GM12878 (cell line): ENCODE data around the gene TAGLN3. TPM values are rescaled to one million over a fixed set of nuclear protein-coding genes. Genes with fewer than 3 reads are reported as not detected.

Source experiments
- ATAC-seq: fragments of 200-7000 bp; cut with Tn5 transposase; 3 replicates; pipeline ENCODE4 v1.9.1; 2020; ENCODE audit warnings: mild to moderate bottlenecking, moderate library complexity
- BruUV-seq: library from RNA; stranded (reverse); fragments of 400-500 nt; replicated peaks from 2 replicates; lab custom pipeline; 2021; lab: Mats Ljungman, UMichigan
- CTCF ChIA-PET: fragments of 300-600 bp; sonication (Branson Sonifier 250); formaldehyde crosslinking; extraction: SDS; loops from one replicate; lab custom pipeline; 2021; ENCODE audit warnings: inconsistent platforms; lab: Yijun Ruan, JAX
- POLR2A ChIA-PET: fragments of 350-600 bp; formaldehyde crosslinking; extraction: SDS; loops from one replicate; lab custom pipeline; 2021; ENCODE audit warnings: inconsistent platforms; lab: Charles Lee
- RAD21 ChIA-PET: fragments of 300-600 bp; sonication (Branson Sonifier 250); formaldehyde crosslinking; loops from one replicate; lab custom pipeline; 2023; ENCODE audit warnings: antibody characterized with exemption; ENCODE audit not compliant: unreplicated experiment; lab: Charles Lee
- SMC1A ChIA-PET: fragments of 300-600 bp; sonication (Branson Sonifier 250); formaldehyde crosslinking; loops from one replicate; lab custom pipeline; 2023; ENCODE audit not compliant: unreplicated experiment, uncharacterized antibody; lab: Charles Lee
- DNase-seq: peaks from one replicate; pipeline ENCODE4 v3.0.0-alpha.2; 2011; ENCODE audit warnings: low read depth, low spot score
- FAIRE-seq: peaks from 3 replicates; lab custom pipeline; 2011; peaks lifted over from hg19 to GRCh38; lab: Jason Lieb, UNC
- H2AFZ ChIP-seq: 2 replicates; pipeline ENCODE4 v1.6.0; 2011; ENCODE audit warnings: low read depth, low read length, control low read depth; ENCODE audit not compliant: control insufficient read depth
- H3K27ac ChIP-seq: 2 replicates; pipeline ENCODE4 v1.5.1; 2011; ENCODE audit warnings: control low read depth; ENCODE audit not compliant: control insufficient read depth, insufficient read depth
- H3K27me3 ChIP-seq, 2 experiments: replicated peaks in 1 of 2; 2 replicates each; pipeline versions ENCODE4 v1.6.0 to v1.6.1; 2011; ENCODE audit warnings: low read length in 1 of 2; ENCODE audit not compliant: control insufficient read depth in 2 of 2, insufficient read depth in 2 of 2
- H3K36me3 ChIP-seq, 2 experiments: 2 replicates each; pipeline ENCODE4 v1.5.1; 2011; ENCODE audit warnings: low read length in 1 of 2; ENCODE audit not compliant: control insufficient read depth in 2 of 2, insufficient read depth in 2 of 2
- H3K4me1 ChIP-seq: 2 replicates; pipeline ENCODE4 v1.6.1; 2011; ENCODE audit warnings: mild to moderate bottlenecking, low read length, moderate library complexity, mixed read lengths; ENCODE audit not compliant: control insufficient read depth, insufficient read depth
- H3K4me2 ChIP-seq: 2 replicates; pipeline ENCODE4 v1.6.0; 2011; ENCODE audit warnings: control low read depth; ENCODE audit not compliant: control insufficient read depth, insufficient read depth
- H3K4me3 ChIP-seq: fragments of 200-600 bp; sonication (generic); 2 replicates; pipeline ENCODE4 v1.5.1; 2016
- H3K79me2 ChIP-seq: 2 replicates; pipeline ENCODE4 v1.6.0; 2011; ENCODE audit warnings: low read length; ENCODE audit not compliant: control insufficient read depth, insufficient read depth
- H3K9ac ChIP-seq: 2 replicates; pipeline ENCODE4 v1.8.0; 2011; ENCODE audit warnings: low read length, control low read depth, mixed read lengths; ENCODE audit not compliant: control insufficient read depth, insufficient read depth
- H3K9me3 ChIP-seq: replicated peaks from 3 replicates; pipeline ENCODE4 v1.5.1; 2011; ENCODE audit warnings: mild to moderate bottlenecking, low read length; ENCODE audit not compliant: control insufficient read depth, insufficient read depth
- H4K20me1 ChIP-seq: 2 replicates; pipeline ENCODE4 v1.6.0; 2011; ENCODE audit not compliant: control insufficient read depth, insufficient read depth
- ATF3 ChIP-seq: IDR thresholded peaks from 2 replicates; pipeline ENCODE4 v1.6.1; 2011; ENCODE audit warnings: low read depth, mild to moderate bottlenecking, low read length, moderate library complexity, borderline replicate concordance; ENCODE audit errors: extremely low read depth
- BACH1 ChIP-seq: fragments of 450-650 bp; IDR thresholded peaks from 2 replicates; pipeline ENCODE4 v1.6.1; 2017; ENCODE audit warnings: mild to moderate bottlenecking, borderline replicate concordance
- CTCF ChIP-seq, 3 experiments: IDR thresholded peaks in 2 of 3; conservative IDR thresholded peaks in 1 of 3; 2 replicates each; pipeline ENCODE4 v1.5.1; 2011; ENCODE audit warnings: low read depth in 3 of 3, low read length in 3 of 3, mild to moderate bottlenecking in 3 of 3, control low read depth in 2 of 3, moderate library complexity in 2 of 3, inconsistent platforms in 1 of 3, mixed read lengths in 1 of 3; ENCODE audit not compliant: control insufficient read depth in 2 of 3, insufficient read depth in 1 of 3; ENCODE audit errors: extremely low read depth in 1 of 3
- JUNB ChIP-seq: IDR thresholded peaks from 2 replicates; pipeline ENCODE4 v1.6.1; 2016; ENCODE audit warnings: antibody characterized with exemption, mild to moderate bottlenecking
- LARP7 ChIP-seq: fragments of 450-650 bp; IDR thresholded peaks from 2 replicates; pipeline ENCODE4 v1.6.1; 2017; ENCODE audit warnings: mild to moderate bottlenecking
- PAX8 ChIP-seq: fragments of 450-650 bp; IDR thresholded peaks from 2 replicates; pipeline ENCODE4 v1.6.1; 2017; ENCODE audit warnings: mild to moderate bottlenecking, moderate library complexity
- RELA ChIP-seq: fragments of 450-650 bp; IDR thresholded peaks from 2 replicates; pipeline ENCODE4 v1.8.0; 2014; ENCODE audit warnings: borderline replicate concordance; ENCODE audit not compliant: partially characterized antibody
- STAT1 ChIP-seq: fragments of 450-650 bp; conservative IDR thresholded peaks from 2 replicates; pipeline ENCODE4 v1.6.1; 2014; ENCODE audit warnings: antibody characterized with exemption, mild to moderate bottlenecking
- TBL1XR1 ChIP-seq: IDR thresholded peaks from 2 replicates; pipeline ENCODE4 v1.6.1; 2012; ENCODE audit warnings: low read depth, low read length, improper control_type of control experiment
- ZBTB11 ChIP-seq: fragments of 450-650 bp; formaldehyde crosslinking; IDR thresholded peaks from 2 replicates; pipeline ENCODE4 v1.5.0; 2022; ENCODE audit warnings: mild to moderate bottlenecking, missing genetic modification characterization
- ZNF592 ChIP-seq: fragments of 450-650 bp; IDR thresholded peaks from 2 replicates; pipeline ENCODE4 v1.6.1; 2017; ENCODE audit warnings: mild to moderate bottlenecking, moderate library complexity
- WGBS: methylation state at CpG from one replicate; pipeline ENCODE4 v1.1.6; 2016; ENCODE audit warnings: low lambda C conversion rate; ENCODE audit not compliant: insufficient replicate concordance, insufficient coverage; ENCODE audit errors: missing lambda C conversion rate; 5-methylcytosine and 5-hydroxymethylcytosine counted together
- in situ Hi-C: fragments of 300-500 bp; cut with MboI; formaldehyde crosslinking; loops from 9 replicates; pipeline ENCODE4 v1.14.3; 2018; ENCODE audit warnings: mixed read lengths
- intact Hi-C: fragments of 100-400 bp; cut with micrococcal nuclease; formaldehyde crosslinking; loops from one replicate; pipeline ENCODE4 v1.14.2; 2022; ENCODE audit not compliant: unreplicated experiment
- polyA plus RNA-seq, 11 experiments: library from polyadenylated mRNA; depleted of rRNA in 4 of 11; unstranded in 6 of 11; stranded (reverse) in 5 of 11; fragments of >200 nt; fragmentation: Nextera tagmentation in 4 of 11; fragmentation: Illumina TruSeq in 1 of 11; extraction: Ambion mirVana in 4 of 11; extraction: Trizol in 1 of 11; gene quantifications; 1 replicate in 1 of 11; 2 replicates in 10 of 11; pipeline versions ENCODE4 v1.2.1 to v1.2.3, GENCODE V29; 2011 to 2016; ENCODE audit warnings: inconsistent platforms in 2 of 11, missing spikeins in 2 of 11, low read depth in 1 of 11
- total RNA-seq, 4 experiments: library from RNA; depleted of rRNA in 3 of 4; stranded (reverse); fragments of >200 nt in 3 of 4; fragmentation: Illumina TruSeq in 1 of 4; extraction: Trizol in 1 of 4; gene quantifications; 2 replicates each; pipeline versions ENCODE4 v1.2.1 to v1.2.3, GENCODE V29; 2013 to 2021

The TAGLN3 gene
- total and polyA plus RNA-seq, 10 of the 15 experiments (the other 5 are each of a cell fraction or from before 2014, with no cell fraction given): 0.06 to 0.53 (median 0.12) TPM; not detected in 3

GRCh38 chr3:111989061-111989678 lies 9.6 kb upstream of the TAGLN3 start (continued):
- TF ChIP-seq CTCF (IDR thresholded peaks at IDR 0.05 in 2 of 3, conservative IDR thresholded peaks at IDR 0.05 in 1 of 3; ENCODE audit: control insufficient read depth in 2 of 3, extremely low read depth in 1 of 3, insufficient read depth in 1 of 3, low read depth in 3 of 3, low read length in 3 of 3) (peak; percentile 57 to 73 (median 68)), ZNF592 (no peak)
- TF ChIP-seq, all 136 proteins: peak for 5

- H4K20me1 ChIP-seq: no peaks in the 10 kb centered on the region
- DNase-seq (no peak), FAIRE-seq (no peak), ATAC-seq (no peak)
- H3K9me3 ChIP-seq: no peaks in the 10 kb centered on the region
- no peaks in the 10 kb centered on the region for H3K27me3 ChIP-seq
- WGBS: 94% methylated on average over 2 of the region's 2 CpGs
- ChIA-PET CTCF (interaction anchor here (0.7 to 15.4 kb wide), 6 partner anchors 10 to 278 kb away, joined by 3 to 467 read pairs (median 53); partner anchors contain the start of gene ABHD10), SMC1A (interaction anchor here (1.1 to 21.1 kb wide), 6 partner anchors 8 to 51 kb away, joined by 3 to 417 read pairs (median 46); partner anchors contain the start of genes ABHD10 and TAGLN3), POLR2A (interaction anchor here (2.2 kb wide), 1 partner anchor 14 kb away, joined by 10 read pairs; the partner anchor contains the start of gene ABHD10), RAD21 (interaction anchor here (1.2 to 7.8 kb wide), 3 partner anchors 20 to 273 kb away, joined by 3 to 158 read pairs (median 6); no protein-coding TSS in a partner anchor)
- H3K4me3 ChIP-seq: no peak overlapping the region
- no peak overlapping the region for H3K4me2 ChIP-seq
- no peaks in the 10 kb centered on the region for H3K4me1 ChIP-seq
- no peak overlapping the region for H2AFZ ChIP-seq
- intact Hi-C loops (no loop called here), in situ Hi-C loops (no loop called here)
- H3K79me2 ChIP-seq: no peaks in the 10 kb centered on the region
- no peak overlapping the region for H3K27ac ChIP-seq
- no TSS peak for BruUV-seq
- no peaks in the 10 kb centered on the region for H3K36me3 ChIP-seq
- H3K9ac ChIP-seq: no peak overlapping the region
- TF ChIP-seq JUNB: no peak
- no peak for TF ChIP-seq STAT1
- no peak for TF ChIP-seq TBL1XR1
- TF ChIP-seq ATF3: no peak
- no peak for TF ChIP-seq PAX8
- TF ChIP-seq ZBTB11 (CRISPR knock-in tag): no peak
- no peak for TF ChIP-seq LARP7
- no peak for TF ChIP-seq BACH1
- TF ChIP-seq RELA: no peak
These were observed 5.7 kb upstream of the TAGLN3 start for GRCh38 chr3:111993038-111993437.
